Putamen (tissue), 1 donor: ENCODE data around the gene SH3GL2.
A peak's percentile ranks its signal among the peaks of the same experiment; 100 is the strongest.
"Not testable (repeated sequence)": the region's sequence is repeated elsewhere in the genome, so short reads cannot be mapped to it uniquely, and the experiment has no call there.

Experiments used
- DNase-seq: peaks from one replicate; pipeline ENCODE4 v3.0.0-alpha.2; 2016; ENCODE audit warnings: low spot score

SH3GL2 gene

GRCh38 chr9:17751486-17751885 is 172.6 kb downstream of the SH3GL2 start:
- no peak for DNase-seq

- DNase-seq, result no peak
Measured at GRCh38 chr9:17752021-17752420, 173.2 kb downstream of the SH3GL2 start.

GRCh38 chr9:17757816-17758215 is 178.9 kb downstream of the SH3GL2 start:
- DNase-seq, result no peak

GRCh38 chr9:17760250-17760649 is 181.4 kb downstream of the SH3GL2 start:
- no peak for DNase-seq

GRCh38 chr9:17761984-17762676 is 183.3 kb downstream of the SH3GL2 start:
- DNase-seq, result no peak

- no peak for DNase-seq
Measured at GRCh38 chr9:17764306-17764705, 185.4 kb downstream of the SH3GL2 start.

- DNase-seq, result not testable (repeated sequence)
Measured at GRCh38 chr9:17765131-17765530, 186.3 kb downstream of the SH3GL2 start.

GRCh38 chr9:17772223-17772622 is 193.4 kb downstream of the SH3GL2 start:
- DNase-seq, result no peak

- no peak for DNase-seq
Measured at GRCh38 chr9:17775656-17776055, 196.8 kb downstream of the SH3GL2 start.

GRCh38 chr9:17776735-17777134 is 197.9 kb downstream of the SH3GL2 start:
- no peak for DNase-seq

GRCh38 chr9:17777465-17777864 is 198.6 kb downstream of the SH3GL2 start:
- no peak for DNase-seq

- DNase-seq, result no peak
Measured at GRCh38 chr9:17782430-17783149, 203.7 kb downstream of the SH3GL2 start.

- no peak for DNase-seq
Measured at GRCh38 chr9:17783227-17783626, 204.4 kb downstream of the SH3GL2 start.

- no peak for DNase-seq
Measured at GRCh38 chr9:17789316-17789715, 210.4 kb downstream of the SH3GL2 start.

GRCh38 chr9:17793713-17794622 is 215.1 kb downstream of the SH3GL2 start:
- DNase-seq, result peak; percentile 67

- no peak for DNase-seq
Measured at GRCh38 chr9:17795744-17796143, 216.9 kb downstream of the SH3GL2 start.

- DNase-seq, result no peak
Measured at GRCh38 chr9:17799369-17799768, 220.5 kb downstream of the SH3GL2 start.

- no peak for DNase-seq
Measured at GRCh38 chr9:17800418-17800817, 221.6 kb downstream of the SH3GL2 start.

GRCh38 chr9:17802249-17802857 is 223.5 kb downstream of the SH3GL2 start:
- no peak for DNase-seq

GRCh38 chr9:17807613-17808282 is 228.9 kb downstream of the SH3GL2 start:
- DNase-seq, result no peak

- no peak for DNase-seq
Measured at GRCh38 chr9:17810317-17810716, 231.5 kb downstream of the SH3GL2 start.
